ENCODE data around the gene INPP4A.
A peak's percentile ranks its signal among the peaks of the same experiment; 100 is the strongest.

INPP4A gene

GRCh38 chr2:98547092-98547790, 102.6 kb downstream of the INPP4A start:
- TF ChIP-seq POLR2AphosphoS5 (IDR thresholded peaks at IDR 0.05; ENCODE audit: low read depth) = 0 out of 2 replicates have a peak, but pooled peaks have one; percentile 19
- TF ChIP-seq SPI1 (IDR thresholded peaks at IDR 0.05; ENCODE audit: borderline replicate concordance, low read depth) = no peak
- no peak for TF ChIP-seq REST (IDR thresholded peaks at IDR 0.05; ENCODE audit: insufficient replicate concordance, low read depth)
- TF ChIP-seq GABPA (IDR thresholded peaks at IDR 0.05; ENCODE audit: low read depth) = no peak
- TF ChIP-seq, protein P1, sequence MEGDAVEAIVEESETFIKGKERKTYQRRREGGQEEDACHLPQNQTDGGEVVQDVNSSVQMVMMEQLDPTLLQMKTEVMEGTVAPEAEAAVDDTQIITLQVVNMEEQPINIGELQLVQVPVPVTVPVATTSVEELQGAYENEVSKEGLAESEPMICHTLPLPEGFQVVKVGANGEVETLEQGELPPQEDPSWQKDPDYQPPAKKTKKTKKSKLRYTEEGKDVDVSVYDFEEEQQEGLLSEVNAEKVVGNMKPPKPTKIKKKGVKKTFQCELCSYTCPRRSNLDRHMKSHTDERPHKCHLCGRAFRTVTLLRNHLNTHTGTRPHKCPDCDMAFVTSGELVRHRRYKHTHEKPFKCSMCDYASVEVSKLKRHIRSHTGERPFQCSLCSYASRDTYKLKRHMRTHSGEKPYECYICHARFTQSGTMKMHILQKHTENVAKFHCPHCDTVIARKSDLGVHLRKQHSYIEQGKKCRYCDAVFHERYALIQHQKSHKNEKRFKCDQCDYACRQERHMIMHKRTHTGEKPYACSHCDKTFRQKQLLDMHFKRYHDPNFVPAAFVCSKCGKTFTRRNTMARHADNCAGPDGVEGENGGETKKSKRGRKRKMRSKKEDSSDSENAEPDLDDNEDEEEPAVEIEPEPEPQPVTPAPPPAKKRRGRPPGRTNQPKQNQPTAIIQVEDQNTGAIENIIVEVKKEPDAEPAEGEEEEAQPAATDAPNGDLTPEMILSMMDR (IDR thresholded peaks at IDR 0.05; ENCODE audit: insufficient read depth, low read length) = no peak
- no peak overlapping the region for H3K4me3 ChIP-seq (replicated peaks; ENCODE audit: insufficient read depth, low read length)
- H3K27ac ChIP-seq (replicated peaks) = no peak overlapping the region
- H3K27me3 ChIP-seq (ENCODE audit: insufficient read depth, poor library complexity, severe bottlenecking) = no peaks in the 10 kb centered on the region
- DNase-seq (ENCODE audit: low read depth in 1 of 2, low spot score in 1 of 2) = no peak

- no peak for DNase-seq (ENCODE audit: low read depth in 1 of 2, low spot score in 1 of 2)
- H3K27ac ChIP-seq (replicated peaks) = no peak overlapping the region; the same call in 1 of the 2 replicates
- H3K4me3 ChIP-seq (replicated peaks; ENCODE audit: insufficient read depth, low read length) = no peak overlapping the region
Observed at GRCh38 chr2:98548920-98549818, 104.5 kb downstream of the INPP4A start.

More at GRCh38 chr2:98548920-98549818, 104.5 kb downstream of the INPP4A start:
- no peak for TF ChIP-seq POLR2AphosphoS5 (IDR thresholded peaks at IDR 0.05; ENCODE audit: low read depth)
- no peak for TF ChIP-seq REST (IDR thresholded peaks at IDR 0.05; ENCODE audit: insufficient replicate concordance, low read depth)
- no peak for TF ChIP-seq GABPA (IDR thresholded peaks at IDR 0.05; ENCODE audit: low read depth)
- TF ChIP-seq, protein P1 (IDR thresholded peaks at IDR 0.05; ENCODE audit: insufficient read depth, low read length) = no peak
- no peak for TF ChIP-seq SPI1 (IDR thresholded peaks at IDR 0.05; ENCODE audit: borderline replicate concordance, low read depth)
- no peaks in the 10 kb centered on the region for H3K27me3 ChIP-seq (ENCODE audit: insufficient read depth, poor library complexity, severe bottlenecking)

Data from HL-60 (cell line).